Liver (tissue), 9 donors: ENCODE measurements around the gene SYNGR2. TPM values are rescaled to one million over a fixed set of nuclear protein-coding genes. Genes with fewer than 3 reads are reported as not detected.

Experiments used
- DNase-seq: peaks from one replicate; pipeline ENCODE4 v3.0.0-alpha.2; 2017; ENCODE audit warnings: low spot score
- H3K27ac ChIP-seq, 2 donors: one replicate each; pipeline ENCODE4 v1.7.0; 2013; ENCODE audit warnings: inconsistent platforms in 2 of 2, low read length in 2 of 2, control low read depth in 1 of 2, low read depth in 1 of 2, mild to moderate bottlenecking in 1 of 2
- H3K27me3 ChIP-seq, 4 donors: one replicate each; pipeline versions ENCODE4 v1.6.1 to v1.7.0; 2013; ENCODE audit warnings: low read length in 3 of 4, inconsistent platforms in 1 of 4, mild to moderate bottlenecking in 1 of 4, moderate library complexity in 1 of 4; ENCODE audit not compliant: control insufficient read depth in 4 of 4, insufficient read depth in 4 of 4
- H3K36me3 ChIP-seq, 4 donors: one replicate each; pipeline versions ENCODE4 v1.6.1 to v1.7.0; 2013; ENCODE audit warnings: low read length in 3 of 4, mild to moderate bottlenecking in 3 of 4, low read depth in 1 of 4, moderate library complexity in 1 of 4; ENCODE audit not compliant: control insufficient read depth in 4 of 4, insufficient read depth in 3 of 4
- H3K4me1 ChIP-seq, 4 donors: one replicate each; pipeline versions ENCODE4 v1.6.1 to v1.7.0; 2013; ENCODE audit warnings: low read length in 3 of 4, mild to moderate bottlenecking in 3 of 4, moderate library complexity in 1 of 4; ENCODE audit not compliant: control insufficient read depth in 4 of 4, insufficient read depth in 4 of 4
- H3K4me3 ChIP-seq, 3 donors: one replicate each; pipeline versions ENCODE4 v1.6.1 to v1.7.0; 2013; ENCODE audit warnings: low read length in 3 of 3, control low read depth in 1 of 3, low read depth in 1 of 3, mild to moderate bottlenecking in 1 of 3
- H3K9ac ChIP-seq, 2 donors: one replicate each; pipeline ENCODE4 v1.7.0; 2013; ENCODE audit warnings: low read length in 2 of 2, mild to moderate bottlenecking in 2 of 2, moderate library complexity in 2 of 2, control low read depth in 1 of 2, low read depth in 1 of 2
- H3K9me3 ChIP-seq, 4 donors: one replicate each; pipeline versions ENCODE4 v1.6.1 to v1.7.0; 2013; ENCODE audit warnings: low read length in 3 of 4; ENCODE audit not compliant: control insufficient read depth in 4 of 4
- CTCF ChIP-seq: fragments of 150-350 bp; IDR thresholded peaks from 2 replicates; pipeline ENCODE4 v1.5.1; 2017; ENCODE audit warnings: improper control_type of control experiment, low read depth, low read length; ENCODE audit not compliant: missing input control
- EGR1 ChIP-seq, 2 donors: IDR thresholded peaks; 2 replicates each; pipeline ENCODE4 v1.6.1; 2016 to 2018; ENCODE audit warnings: antibody characterized with exemption in 2 of 2, low read depth in 2 of 2
- FOXA1 ChIP-seq: IDR thresholded peaks from 2 replicates; pipeline ENCODE4 v1.6.1; 2016; ENCODE audit warnings: antibody characterized with exemption
- FOXA2 ChIP-seq: IDR thresholded peaks from 2 replicates; pipeline ENCODE4 v1.6.1; 2016; ENCODE audit warnings: antibody characterized with exemption
- GABPA ChIP-seq, 2 donors: IDR thresholded peaks in 1 of 2; conservative IDR thresholded peaks in 1 of 2; 2 replicates each; pipeline ENCODE4 v1.6.1; 2016; ENCODE audit warnings: antibody characterized with exemption in 2 of 2, mild to moderate bottlenecking in 1 of 2, moderate library complexity in 1 of 2
- HNF4A ChIP-seq, 2 donors: conservative IDR thresholded peaks; 2 replicates each; pipeline ENCODE4 v1.6.1; 2016; ENCODE audit warnings: antibody characterized with exemption in 2 of 2, mild to moderate bottlenecking in 2 of 2
- HNF4G ChIP-seq: IDR thresholded peaks from 2 replicates; pipeline ENCODE4 v1.6.1; 2016; ENCODE audit warnings: antibody characterized with exemption
- JUND ChIP-seq, 2 donors: IDR thresholded peaks; 2 replicates each; pipeline ENCODE4 v1.6.1; 2016; ENCODE audit warnings: antibody characterized with exemption in 2 of 2
- NR2F2 ChIP-seq: IDR thresholded peaks from 2 replicates; pipeline ENCODE4 v1.6.1; 2016; ENCODE audit warnings: antibody characterized with exemption
- RAD21 ChIP-seq, 2 donors: IDR thresholded peaks; 2 replicates each; pipeline ENCODE4 v1.6.1; 2016; ENCODE audit warnings: antibody characterized with exemption in 2 of 2, mild to moderate bottlenecking in 2 of 2
- RXRA ChIP-seq, 2 donors: IDR thresholded peaks; 2 replicates each; pipeline ENCODE4 v1.6.1; 2017 to 2018; ENCODE audit warnings: antibody characterized with exemption in 2 of 2, mild to moderate bottlenecking in 1 of 2
- SP1 ChIP-seq: IDR thresholded peaks from 2 replicates; pipeline ENCODE4 v1.6.1; 2018; ENCODE audit warnings: antibody characterized with exemption, mild to moderate bottlenecking
- TAF1 ChIP-seq: conservative IDR thresholded peaks from 2 replicates; pipeline ENCODE4 v1.6.1; 2016; ENCODE audit warnings: antibody characterized with exemption, mild to moderate bottlenecking
- YY1 ChIP-seq: IDR thresholded peaks from 2 replicates; pipeline ENCODE4 v1.6.1; 2016; ENCODE audit warnings: antibody characterized with exemption, mild to moderate bottlenecking
- WGBS: extraction: QIAGEN DNeasy Blood & Tissue Kit; methylation state at CpG from one replicate; pipeline ENCODE4 v1.1.7; 2013; 5-methylcytosine and 5-hydroxymethylcytosine counted together
- polyA plus RNA-seq, 2 donors: library from polyadenylated mRNA; stranded (reverse) in 1 of 2; unstranded in 1 of 2; fragments of 200-250 nt in 1 of 2; fragments of >200 nt in 1 of 2; fragmentation: Nextera tagmentation in 1 of 2; extraction: Ambion mirVana in 1 of 2; gene quantifications; one replicate each; pipeline versions ENCODE4 v1.2.1 to v1.2.3, GENCODE V29; 2013 to 2015
- total RNA-seq, 2 donors: library from RNA; depleted of rRNA; stranded (reverse); fragments of >200 nt; gene quantifications; one replicate each; pipeline ENCODE4 v1.2.3, GENCODE V29; 2014
- TF ChIP-seq, protein P1 (sequence below): IDR thresholded peaks from 2 replicates; pipeline ENCODE4 v1.6.1; 2016; ENCODE audit warnings: antibody characterized with exemption, mild to moderate bottlenecking
- TF ChIP-seq, protein P2 (sequence below): IDR thresholded peaks from 2 replicates; pipeline ENCODE4 v1.6.1; 2016; ENCODE audit warnings: antibody characterized with exemption
- TF ChIP-seq, protein P3 (sequence below): IDR thresholded peaks from 2 replicates; pipeline ENCODE4 v1.6.1; 2016; ENCODE audit warnings: antibody characterized with exemption
- donor health status: healthy.
- donor health status: healthy.
- donor health status: healthy.
- donor health status: healthy.
- donor health status: healthy.

SYNGR2 gene
- total and polyA plus RNA-seq, 4 donors = 27.9 to 84.7 (median 55.2) TPM

DNA sequence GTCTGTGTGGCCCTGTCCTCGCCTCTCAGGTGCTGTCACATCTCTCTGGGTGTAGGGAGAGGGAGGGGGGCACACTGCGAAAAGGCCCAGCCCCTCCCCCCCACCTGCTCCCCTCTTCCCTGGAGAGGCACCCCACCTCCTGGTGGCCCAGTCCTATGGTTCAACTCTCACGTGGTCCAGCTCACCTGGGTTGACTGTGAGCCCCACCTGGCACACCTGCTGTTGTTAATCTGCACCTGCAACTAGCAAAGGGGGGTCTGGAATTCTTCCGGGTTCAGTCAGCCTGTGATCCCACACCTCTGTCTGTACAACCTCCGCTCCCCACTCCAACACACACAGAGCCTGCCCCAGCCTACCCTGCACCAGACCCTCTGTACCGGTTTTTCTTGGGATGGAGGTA is 2.0 kb upstream of the SYNGR2 start:
- Histone ChIP-seq H3K27me3 (no peaks in the 10 kb centered on the region), H3K4me1 (peaks cover 7 to 14% (median 13%) of the 10 kb centered on the region in 4 donors), H3K4me3 (no peak overlapping the region), H3K9me3 (no peaks in the 10 kb centered on the region), H3K27ac (no peak overlapping the region), H3K36me3 (peaks cover 0 to 9% (median 2%) of the 10 kb centered on the region in 4 donors), H3K9ac (no peak overlapping the region)
- TF ChIP-seq HNF4G (no peak), HNF4A (conservative IDR thresholded peaks at IDR 0.05) (no peak), FOXA2 (no peak), GABPA (IDR thresholded peaks at IDR 0.05 in 1 of 2, conservative IDR thresholded peaks at IDR 0.05 in 1 of 2) (no peak), FOXA1 (no peak), RXRA (IDR thresholded peaks at IDR 0.05) (no peak), YY1 (no peak), JUND (IDR thresholded peaks at IDR 0.05) (no peak), SP1 (no peak), CTCF (no peak), NR2F2 (no peak), EGR1 (IDR thresholded peaks at IDR 0.05; ENCODE audit: low read depth in 2 of 2) (no peak), TAF1 (no peak), RAD21 (IDR thresholded peaks at IDR 0.05) (no peak)
- TF ChIP-seq, protein P1, sequence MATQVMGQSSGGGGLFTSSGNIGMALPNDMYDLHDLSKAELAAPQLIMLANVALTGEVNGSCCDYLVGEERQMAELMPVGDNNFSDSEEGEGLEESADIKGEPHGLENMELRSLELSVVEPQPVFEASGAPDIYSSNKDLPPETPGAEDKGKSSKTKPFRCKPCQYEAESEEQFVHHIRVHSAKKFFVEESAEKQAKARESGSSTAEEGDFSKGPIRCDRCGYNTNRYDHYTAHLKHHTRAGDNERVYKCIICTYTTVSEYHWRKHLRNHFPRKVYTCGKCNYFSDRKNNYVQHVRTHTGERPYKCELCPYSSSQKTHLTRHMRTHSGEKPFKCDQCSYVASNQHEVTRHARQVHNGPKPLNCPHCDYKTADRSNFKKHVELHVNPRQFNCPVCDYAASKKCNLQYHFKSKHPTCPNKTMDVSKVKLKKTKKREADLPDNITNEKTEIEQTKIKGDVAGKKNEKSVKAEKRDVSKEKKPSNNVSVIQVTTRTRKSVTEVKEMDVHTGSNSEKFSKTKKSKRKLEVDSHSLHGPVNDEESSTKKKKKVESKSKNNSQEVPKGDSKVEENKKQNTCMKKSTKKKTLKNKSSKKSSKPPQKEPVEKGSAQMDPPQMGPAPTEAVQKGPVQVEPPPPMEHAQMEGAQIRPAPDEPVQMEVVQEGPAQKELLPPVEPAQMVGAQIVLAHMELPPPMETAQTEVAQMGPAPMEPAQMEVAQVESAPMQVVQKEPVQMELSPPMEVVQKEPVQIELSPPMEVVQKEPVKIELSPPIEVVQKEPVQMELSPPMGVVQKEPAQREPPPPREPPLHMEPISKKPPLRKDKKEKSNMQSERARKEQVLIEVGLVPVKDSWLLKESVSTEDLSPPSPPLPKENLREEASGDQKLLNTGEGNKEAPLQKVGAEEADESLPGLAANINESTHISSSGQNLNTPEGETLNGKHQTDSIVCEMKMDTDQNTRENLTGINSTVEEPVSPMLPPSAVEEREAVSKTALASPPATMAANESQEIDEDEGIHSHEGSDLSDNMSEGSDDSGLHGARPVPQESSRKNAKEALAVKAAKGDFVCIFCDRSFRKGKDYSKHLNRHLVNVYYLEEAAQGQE = no peak
- TF ChIP-seq, protein P2, sequence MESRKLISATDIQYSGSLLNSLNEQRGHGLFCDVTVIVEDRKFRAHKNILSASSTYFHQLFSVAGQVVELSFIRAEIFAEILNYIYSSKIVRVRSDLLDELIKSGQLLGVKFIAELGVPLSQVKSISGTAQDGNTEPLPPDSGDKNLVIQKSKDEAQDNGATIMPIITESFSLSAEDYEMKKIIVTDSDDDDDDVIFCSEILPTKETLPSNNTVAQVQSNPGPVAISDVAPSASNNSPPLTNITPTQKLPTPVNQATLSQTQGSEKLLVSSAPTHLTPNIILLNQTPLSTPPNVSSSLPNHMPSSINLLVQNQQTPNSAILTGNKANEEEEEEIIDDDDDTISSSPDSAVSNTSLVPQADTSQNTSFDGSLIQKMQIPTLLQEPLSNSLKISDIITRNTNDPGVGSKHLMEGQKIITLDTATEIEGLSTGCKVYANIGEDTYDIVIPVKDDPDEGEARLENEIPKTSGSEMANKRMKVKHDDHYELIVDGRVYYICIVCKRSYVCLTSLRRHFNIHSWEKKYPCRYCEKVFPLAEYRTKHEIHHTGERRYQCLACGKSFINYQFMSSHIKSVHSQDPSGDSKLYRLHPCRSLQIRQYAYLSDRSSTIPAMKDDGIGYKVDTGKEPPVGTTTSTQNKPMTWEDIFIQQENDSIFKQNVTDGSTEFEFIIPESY = no peak
- TF ChIP-seq, protein P3, sequence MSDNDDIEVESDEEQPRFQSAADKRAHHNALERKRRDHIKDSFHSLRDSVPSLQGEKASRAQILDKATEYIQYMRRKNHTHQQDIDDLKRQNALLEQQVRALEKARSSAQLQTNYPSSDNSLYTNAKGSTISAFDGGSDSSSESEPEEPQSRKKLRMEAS = no peak
- 81% methylated on average over 6 of the region's 6 CpGs for WGBS
- no peak for DNase-seq
